SK-N-MC (cell line): Measurements from ENCODE around the gene ZSCAN18.

Experiments
- DNase-seq: peaks from one replicate; pipeline ENCODE4 v3.0.0-alpha.2; 2011; ENCODE audit warnings: low read depth, low spot score
- H3K27ac ChIP-seq: fragments of 200-600 bp; sonication (generic); 2 replicates; pipeline ENCODE4 v1.5.1; 2016; ENCODE audit warnings: mixed run types
- H3K36me3 ChIP-seq: fragments of 200-600 bp; sonication (generic); 2 replicates; pipeline ENCODE4 v1.6.1; 2017; ENCODE audit warnings: antibody characterized with exemption, low read length, mixed read lengths; ENCODE audit not compliant: insufficient read depth
- H3K4me3 ChIP-seq: fragments of 200-600 bp; sonication (generic); 2 replicates; pipeline ENCODE4 v1.5.1; 2016
- H3K9ac ChIP-seq: fragments of 200-600 bp; sonication (generic); 2 replicates; pipeline ENCODE4 v1.8.0; 2017; ENCODE audit warnings: mixed run types, mixed read lengths; ENCODE audit not compliant: insufficient read length
- H3K9me3 ChIP-seq: fragments of 200-600 bp; sonication (generic); 2 replicates; pipeline ENCODE4 v1.6.1; 2017; ENCODE audit warnings: low read depth, mild to moderate bottlenecking, antibody characterized with exemption, low read length, moderate library complexity, mixed read lengths
- EZH2 ChIP-seq: fragments of 200-600 bp; sonication (generic); IDR thresholded peaks from one replicate; pipeline ENCODE4 v1.6.1; 2017; ENCODE audit warnings: antibody characterized with exemption
- FOXP2 ChIP-seq: optimal IDR thresholded peaks from 2 replicates; pipeline ENCODE3; 2011; ENCODE audit warnings: mild to moderate bottlenecking, moderate library complexity; ENCODE audit not compliant: insufficient read depth; ENCODE audit errors: extremely low read length, control extremely low read depth
- POLR2AphosphoS5 ChIP-seq: IDR thresholded peaks from 2 replicates; pipeline ENCODE4 v1.6.1; 2012; ENCODE audit warnings: mild to moderate bottlenecking, low read depth, low read length, borderline replicate concordance

Gene ZSCAN18

DNA sequence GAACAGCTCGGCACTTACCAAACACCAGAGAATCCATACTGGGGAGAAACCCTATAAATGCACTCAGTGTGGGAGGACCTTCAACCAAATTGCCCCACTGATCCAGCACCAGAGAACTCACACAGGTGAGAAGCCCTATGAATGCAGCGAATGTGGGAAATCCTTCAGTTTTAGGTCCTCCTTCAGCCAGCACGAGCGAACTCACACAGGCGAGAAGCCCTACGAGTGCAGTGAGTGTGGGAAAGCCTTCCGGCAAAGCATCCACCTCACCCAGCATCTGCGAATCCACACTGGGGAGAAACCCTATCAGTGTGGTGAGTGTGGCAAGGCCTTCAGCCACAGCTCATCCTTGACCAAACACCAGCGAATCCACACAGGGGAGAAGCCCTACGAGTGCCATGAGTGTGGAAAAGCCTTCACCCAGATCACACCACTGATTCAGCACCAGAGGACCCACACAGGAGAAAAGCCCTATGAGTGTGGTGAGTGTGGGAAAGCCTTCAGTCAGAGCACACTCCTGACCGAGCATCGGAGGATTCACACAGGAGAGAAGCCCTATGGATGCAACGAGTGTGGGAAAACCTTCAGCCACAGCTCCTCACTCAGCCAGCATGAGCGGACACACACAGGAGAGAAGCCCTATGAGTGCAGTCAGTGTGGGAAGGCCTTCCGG, 30.7 kb downstream of the ZSCAN18 start:
- Histone ChIP-seq H3K9me3 (no peaks in the 10 kb centered on the region), H3K36me3 (no peaks in the 10 kb centered on the region), H3K4me3 (no peak overlapping the region), H3K27ac (no peak overlapping the region), H3K9ac (no peak overlapping the region)
- no peak for TF ChIP-seq FOXP2
- TF ChIP-seq POLR2AphosphoS5: no peak
- no peak for TF ChIP-seq EZH2
- no peak for DNase-seq

DNA sequence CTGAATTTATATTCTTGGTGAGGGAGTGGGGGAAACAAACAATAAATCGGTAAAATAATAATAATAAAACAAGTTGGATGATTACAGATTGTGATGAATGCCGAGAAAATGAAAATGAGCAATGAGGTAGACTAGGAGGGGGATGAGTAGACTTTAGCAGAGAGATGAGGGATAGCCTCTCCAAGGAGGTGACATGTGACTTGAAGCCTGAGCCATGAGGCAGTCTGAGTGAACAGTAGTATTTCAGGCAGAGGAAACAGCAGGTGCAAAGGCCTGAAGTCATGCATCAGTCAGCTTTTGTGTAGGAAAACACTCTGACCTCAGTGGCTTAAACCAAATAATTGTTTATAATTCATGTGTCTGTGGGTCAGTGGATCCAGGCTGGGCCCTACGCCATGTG, 34.3 kb downstream of the ZSCAN18 start:
- no peak overlapping the region for H3K27ac ChIP-seq
- no peaks in the 10 kb centered on the region for H3K36me3 ChIP-seq
- TF ChIP-seq EZH2 (no peak), FOXP2 (no peak), POLR2AphosphoS5 (no peak)
- H3K4me3 ChIP-seq: no peak overlapping the region
- H3K9ac ChIP-seq: no peak overlapping the region
- no peak for DNase-seq
- H3K9me3 ChIP-seq: no peaks in the 10 kb centered on the region

DNA sequence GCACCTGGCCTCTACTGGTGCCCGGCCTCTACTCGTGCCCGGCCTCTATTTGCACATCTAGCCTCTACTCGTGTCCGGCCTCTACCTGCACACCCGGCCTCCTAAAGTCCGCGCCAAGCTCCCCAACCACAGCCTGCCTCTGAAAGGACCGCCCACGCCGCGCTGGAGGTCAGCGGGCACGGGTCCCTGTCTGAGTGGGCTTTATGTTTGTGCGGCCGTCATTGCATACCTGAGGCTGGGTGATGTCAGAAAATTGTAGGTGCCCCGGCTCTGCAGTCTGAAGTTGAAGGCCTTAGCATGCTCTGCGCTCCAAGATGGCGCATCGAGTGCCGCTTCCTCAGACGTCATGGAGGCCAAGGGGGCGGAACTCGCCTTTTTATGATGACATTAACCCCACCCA, 37.8 kb downstream of the ZSCAN18 start:
- TF ChIP-seq POLR2AphosphoS5 (no peak), FOXP2 (no peak), EZH2 (no peak)
- Histone ChIP-seq H3K27ac (no peak overlapping the region), H3K36me3 (no peaks in the 10 kb centered on the region), H3K9me3 (no peaks in the 10 kb centered on the region), H3K9ac (no peak overlapping the region), H3K4me3 (no peak overlapping the region)
- DNase-seq: no peak

DNA sequence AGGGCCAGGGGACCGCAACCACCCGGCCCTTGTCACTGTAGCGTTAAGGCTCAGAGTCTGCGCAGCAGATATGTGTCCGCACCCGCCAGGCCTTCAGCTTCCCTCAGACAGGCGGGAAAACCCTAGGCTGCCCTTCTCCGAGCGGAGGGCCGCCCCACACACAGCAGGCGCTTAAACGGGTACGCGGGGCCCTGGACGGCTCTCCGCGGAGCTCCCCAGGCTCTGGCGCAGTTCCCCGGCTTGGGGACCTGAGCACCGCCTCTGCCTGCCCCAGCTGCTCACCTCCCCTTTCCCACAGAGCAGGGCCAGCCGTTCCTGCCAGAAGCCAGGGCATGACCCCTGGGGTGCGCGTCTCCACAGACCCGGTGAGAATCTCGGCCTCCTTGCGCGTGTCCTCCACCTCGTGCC, 38.4 kb downstream of the ZSCAN18 start:
- Histone ChIP-seq H3K27ac (no peak overlapping the region), H3K36me3 (no peaks in the 10 kb centered on the region), H3K9ac (no peak overlapping the region), H3K9me3 (no peaks in the 10 kb centered on the region), H3K4me3 (no peak overlapping the region)
- TF ChIP-seq FOXP2: no peak
- no peak for TF ChIP-seq POLR2AphosphoS5
- no peak for TF ChIP-seq EZH2
- no peak for DNase-seq

DNA sequence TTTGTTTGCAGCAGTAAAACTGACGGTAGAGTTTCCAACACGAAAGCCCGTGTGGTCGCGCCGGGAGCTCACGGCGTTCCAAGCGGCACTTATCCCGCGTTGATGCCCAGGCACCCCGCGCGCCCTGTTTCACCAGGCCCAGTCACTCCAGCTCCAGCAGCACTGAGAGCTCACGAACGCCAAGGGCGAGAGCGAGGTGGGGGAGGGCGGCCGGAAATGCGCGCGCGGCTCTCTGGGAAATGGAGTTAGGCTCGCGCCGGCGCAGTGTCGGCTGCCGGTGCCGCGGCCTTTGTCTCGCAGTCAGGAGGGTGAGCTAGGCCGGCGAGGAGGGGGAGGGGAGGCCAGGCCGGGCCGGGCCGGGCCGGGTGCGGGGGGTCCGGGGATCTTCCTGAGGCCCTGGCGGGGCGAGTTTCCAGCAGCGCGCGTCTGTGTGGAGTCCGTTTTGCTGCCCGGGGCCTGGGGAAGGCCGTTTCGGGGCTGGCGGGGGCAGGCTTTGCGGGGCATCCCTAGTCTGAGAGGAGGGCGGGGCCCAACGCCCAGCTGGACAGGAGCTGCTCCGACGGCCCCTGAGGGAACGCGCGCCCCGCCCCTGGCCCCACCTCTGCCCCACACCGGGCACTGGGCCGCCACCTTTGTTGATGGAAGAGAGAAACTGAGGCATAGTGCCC, 38.9 kb downstream of the ZSCAN18 start, which contains the start of gene ZNF135:
Gene ZNF135 (plus strand): TSS at position 280 of the 668 bp plus-strand sequence. CDS start 721 bp downstream, outside the sequence.
- Histone ChIP-seq H3K9me3 (no peaks in the 10 kb centered on the region), H3K36me3 (no peaks in the 10 kb centered on the region), H3K27ac (no peak within 1 kb of the TSS), H3K9ac (no peak within 1 kb of the TSS), H3K4me3 (no peak within 1 kb of the TSS)
- DNase-seq: no peak
- TF ChIP-seq POLR2AphosphoS5 (no peak), FOXP2 (no peak), EZH2 (no peak)

DNA sequence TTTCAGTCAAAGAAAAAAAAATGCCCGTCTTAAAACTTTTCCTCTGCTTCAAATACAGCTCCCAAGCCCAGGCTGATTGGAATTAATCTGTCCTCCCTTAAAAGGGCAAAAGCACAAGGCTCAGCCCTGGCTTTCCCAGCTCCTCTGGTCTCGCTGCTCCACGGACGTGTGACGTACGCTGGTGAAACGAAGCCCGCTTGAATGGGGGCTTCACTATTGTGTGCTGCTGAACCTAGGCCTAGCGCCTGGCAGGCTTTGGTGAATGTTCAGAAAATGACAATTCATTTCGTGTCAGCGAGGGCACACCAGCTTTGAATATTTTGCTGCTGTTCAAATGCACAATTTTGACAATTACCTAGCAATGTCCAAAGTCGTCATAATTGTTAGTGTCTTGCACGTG, 39.6 kb downstream of the ZSCAN18 start:
- TF ChIP-seq EZH2: no peak
- no peak for TF ChIP-seq FOXP2
- no peak for TF ChIP-seq POLR2AphosphoS5

DNA sequence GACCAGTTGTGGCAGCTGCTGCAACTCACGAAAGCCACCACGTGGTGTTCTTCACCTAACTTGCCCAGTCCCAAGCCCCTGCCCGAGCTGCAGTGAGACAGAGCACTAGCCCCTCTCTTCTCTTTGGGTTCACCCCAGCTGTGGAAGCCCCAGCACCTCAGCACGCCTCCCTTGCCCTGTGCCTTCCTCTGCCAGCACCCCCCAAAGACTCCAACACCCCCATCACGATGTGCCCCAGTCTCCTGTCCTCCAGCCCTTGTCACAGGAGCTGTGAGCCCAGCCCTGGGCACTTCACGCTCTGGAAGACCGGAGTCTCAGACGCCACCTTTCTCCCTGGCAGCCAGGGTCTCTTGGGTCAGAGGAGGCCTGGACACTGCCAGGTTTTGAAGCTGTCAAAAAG, 41.2 kb downstream of the ZSCAN18 start:
- TF ChIP-seq FOXP2 (no peak), POLR2AphosphoS5 (no peak), EZH2 (no peak)

More for the DNA sequence above, 39.6 kb downstream of the ZSCAN18 start:
- DNase-seq: no peak
- H3K9me3 ChIP-seq: no peaks in the 10 kb centered on the region
- H3K27ac ChIP-seq: no peak overlapping the region
- no peak overlapping the region for H3K4me3 ChIP-seq
- H3K9ac ChIP-seq: no peak overlapping the region
- H3K36me3 ChIP-seq: no peaks in the 10 kb centered on the region

DNA sequence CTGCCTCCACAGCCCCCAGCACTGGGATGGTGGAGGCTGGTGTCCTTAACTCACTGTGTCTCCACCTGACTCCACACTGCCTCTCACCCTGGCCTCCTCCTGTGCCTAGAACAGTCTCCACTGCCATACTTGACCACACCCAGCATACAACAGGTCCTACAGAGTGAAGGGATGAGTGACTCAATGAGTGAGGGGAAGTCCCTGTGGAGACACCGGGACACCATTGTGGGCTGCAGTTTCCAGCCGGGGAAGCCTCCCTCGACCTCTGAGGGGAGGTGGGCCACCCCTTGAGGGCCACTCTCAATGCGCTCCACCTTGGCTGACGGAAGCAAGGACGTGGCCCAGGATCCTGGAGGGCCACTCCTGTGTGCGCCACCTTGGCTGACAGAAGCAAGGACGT, 41.8 kb downstream of the ZSCAN18 start:
- no peak overlapping the region for H3K27ac ChIP-seq
- H3K4me3 ChIP-seq: no peak overlapping the region
- no peaks in the 10 kb centered on the region for H3K9me3 ChIP-seq
- DNase-seq: no peak
- TF ChIP-seq FOXP2: no peak
- TF ChIP-seq POLR2AphosphoS5: no peak
- no peak for TF ChIP-seq EZH2
- no peaks in the 10 kb centered on the region for H3K36me3 ChIP-seq
- H3K9ac ChIP-seq: no peak overlapping the region

More for the DNA sequence above, 41.2 kb downstream of the ZSCAN18 start:
- no peak overlapping the region for H3K27ac ChIP-seq
- H3K36me3 ChIP-seq: no peaks in the 10 kb centered on the region
- DNase-seq: no peak
- H3K9ac ChIP-seq: no peak overlapping the region
- H3K4me3 ChIP-seq: no peak overlapping the region
- no peaks in the 10 kb centered on the region for H3K9me3 ChIP-seq
